GM21367 (cell line): ENCODE results near the gene MCTP1.

Experiments used
- ATAC-seq: cut with Tn5 transposase; IDR thresholded peaks from one replicate; pipeline ENCODE4 v1.9.1; 2021; ENCODE audit not compliant: unreplicated experiment

The MCTP1 gene

DNA sequence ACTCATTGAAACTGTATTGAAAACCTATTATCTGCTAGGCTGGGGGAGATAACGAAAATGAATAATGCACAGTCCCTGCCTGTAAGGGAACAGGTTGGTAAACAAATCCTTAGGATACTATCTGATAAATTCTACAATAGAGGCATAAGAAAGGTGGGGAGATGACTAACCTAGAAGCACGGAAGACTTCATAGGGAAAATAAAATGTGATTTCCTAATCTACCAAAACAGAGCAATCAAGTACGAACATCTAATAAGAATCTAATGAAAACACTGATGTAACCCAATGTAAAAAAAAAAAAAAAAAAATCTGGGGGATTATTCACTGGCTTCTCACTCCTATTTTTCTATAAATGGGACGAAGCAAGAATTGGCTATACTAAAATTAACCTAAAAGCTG, 542.0 kb downstream of the MCTP1 start:
- no peak for ATAC-seq

- ATAC-seq = no peak
These were observed 544.6 kb downstream of the MCTP1 start for GRCh38 chr5:94740286-94740685.

- ATAC-seq = no peak
These were observed 548.4 kb downstream of the MCTP1 start for GRCh38 chr5:94736498-94736897.

DNA sequence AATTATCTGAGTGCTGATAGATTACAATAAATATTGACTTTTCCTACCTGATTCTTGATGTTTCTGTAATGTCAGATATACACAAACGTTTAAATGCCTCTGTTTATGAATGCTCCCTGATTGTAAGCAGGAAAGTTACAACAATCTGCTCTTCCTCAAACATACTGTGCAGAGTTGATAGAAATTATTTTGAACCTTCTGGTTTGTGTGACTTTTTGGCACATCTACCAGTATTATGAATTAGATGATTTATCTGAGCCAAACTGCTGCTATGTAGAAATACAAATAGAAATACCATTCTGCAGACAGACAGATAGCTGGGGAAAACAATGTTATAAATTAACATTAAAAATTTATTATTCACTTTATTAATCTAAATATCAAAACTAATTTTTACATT, 553.4 kb downstream of the MCTP1 start:
- no peak for ATAC-seq

DNA sequence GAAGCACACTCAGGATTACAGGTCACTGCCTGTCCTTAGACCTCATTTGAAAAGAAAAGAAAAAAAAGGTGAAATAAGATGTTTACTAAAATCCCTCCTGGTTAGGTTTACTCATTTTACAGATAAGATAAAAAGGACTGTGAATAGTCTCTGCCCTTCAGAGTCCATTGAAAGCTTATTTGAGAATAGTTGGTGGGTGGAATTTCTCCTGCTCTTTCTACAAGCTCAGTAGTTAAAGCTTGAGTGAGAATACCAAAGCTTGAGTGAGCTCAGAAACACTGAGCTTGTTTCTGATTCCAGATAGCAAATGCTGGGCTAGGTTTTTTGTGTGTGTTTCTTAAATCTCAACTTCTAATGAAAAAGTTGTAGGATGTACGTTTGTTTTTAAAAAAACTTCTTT, 559.8 kb downstream of the MCTP1 start:
- no peak for ATAC-seq

DNA sequence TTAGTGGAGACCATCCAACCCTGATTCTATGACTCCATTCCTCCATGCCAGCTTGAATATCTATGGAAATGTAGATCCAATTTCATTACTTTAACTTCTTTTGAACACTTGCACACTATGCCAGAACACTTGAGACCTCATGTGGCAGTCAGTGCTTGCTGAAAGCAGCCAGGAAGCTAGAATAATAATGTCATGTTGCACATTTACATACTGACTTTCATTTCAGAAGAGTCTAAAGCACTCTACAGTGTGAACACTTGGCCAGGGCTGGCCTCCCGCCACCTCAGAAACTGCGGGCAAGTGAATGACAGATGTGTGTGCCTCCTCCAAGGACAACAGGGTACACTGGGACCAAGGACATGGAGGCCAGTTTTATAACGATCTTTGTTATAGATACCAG, 569.1 kb downstream of the MCTP1 start:
- no peak for ATAC-seq

- no peak for ATAC-seq
These were observed 573.1 kb downstream of the MCTP1 start for GRCh38 chr5:94711785-94712184.

GRCh38 chr5:94709277-94709676, 575.6 kb downstream of the MCTP1 start:
- no peak for ATAC-seq

DNA sequence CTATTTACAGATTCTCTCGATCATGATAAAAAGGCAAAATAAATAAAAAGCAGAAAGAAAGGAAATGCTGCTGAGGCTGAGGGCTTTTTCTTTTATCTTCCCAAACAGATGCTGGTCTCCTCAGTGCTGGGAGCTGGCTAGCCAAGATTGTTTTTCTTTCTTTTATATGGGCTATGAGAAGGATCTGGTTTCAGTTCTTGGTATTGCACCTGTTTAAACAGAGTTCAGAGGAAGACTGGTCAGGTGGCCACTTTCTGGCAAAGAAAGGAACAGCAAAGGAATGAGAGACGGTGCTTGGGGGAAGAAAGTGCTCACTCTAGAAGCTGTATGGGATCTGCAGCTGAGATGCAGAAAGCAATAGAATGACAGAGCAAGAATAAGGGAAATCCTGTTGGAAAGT, 577.5 kb downstream of the MCTP1 start:
- no peak for ATAC-seq

DNA sequence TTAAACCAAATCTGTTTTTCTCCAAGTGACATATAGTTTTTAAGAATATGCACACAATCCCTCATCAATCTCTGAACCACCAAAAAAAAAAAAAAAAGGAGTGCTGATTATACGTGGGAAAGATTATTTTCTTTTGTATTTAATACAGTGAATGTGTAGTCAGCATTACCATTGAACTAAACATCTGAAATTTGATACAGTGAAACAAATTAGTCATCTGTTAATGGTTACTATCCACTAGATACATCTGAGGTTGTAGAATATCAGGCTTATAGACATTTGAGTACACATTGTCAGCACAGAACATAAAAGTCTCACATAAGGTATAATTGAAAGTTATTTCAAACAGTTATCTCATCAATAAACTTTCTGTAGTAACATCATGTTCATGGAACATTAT, 579.5 kb downstream of the MCTP1 start:
- no peak for ATAC-seq

GRCh38 chr5:94702729-94703128, 582.2 kb downstream of the MCTP1 start:
- ATAC-seq = peak; percentile 58

- ATAC-seq = peak; percentile 69
These were observed 584.3 kb downstream of the MCTP1 start for GRCh38 chr5:94700592-94700991.

DNA sequence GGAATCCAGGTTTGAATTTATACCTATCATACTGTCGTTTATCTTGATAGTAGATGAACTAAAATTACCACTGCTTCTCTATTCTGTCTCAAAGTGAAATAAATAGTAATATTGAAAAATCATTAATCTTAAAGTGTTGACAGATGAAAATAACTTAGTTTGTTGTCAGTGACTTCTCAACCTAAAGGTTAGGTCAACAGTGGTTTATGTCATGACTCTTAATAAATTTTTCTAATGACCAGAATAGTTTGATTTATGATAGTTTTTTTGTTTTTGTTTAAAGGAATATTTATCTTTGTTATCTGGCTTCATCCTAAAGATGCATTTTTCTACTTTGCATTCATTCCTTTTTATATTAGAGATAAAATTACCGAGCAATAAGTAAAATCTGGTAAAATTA, 585.3 kb downstream of the MCTP1 start:
- no peak for ATAC-seq

DNA sequence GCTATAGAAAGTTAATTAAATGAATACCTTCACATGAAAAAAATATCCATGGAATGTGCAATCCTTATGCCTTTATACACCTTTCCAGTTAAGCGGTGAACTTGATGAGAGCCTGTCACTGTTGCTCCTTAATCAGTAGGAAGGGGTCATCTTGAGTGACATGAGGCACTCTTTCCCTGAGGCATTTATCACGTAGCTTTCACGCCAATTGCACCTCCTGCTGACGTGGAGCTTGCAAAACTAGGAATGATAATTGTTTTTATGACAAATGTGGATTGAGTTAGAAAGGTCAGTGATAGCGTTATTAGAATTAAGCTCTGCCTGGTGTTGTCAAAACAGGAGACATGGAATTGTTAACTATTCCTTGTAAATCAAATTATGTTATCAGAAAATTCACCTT, 586.7 kb downstream of the MCTP1 start:
- ATAC-seq = no peak

DNA sequence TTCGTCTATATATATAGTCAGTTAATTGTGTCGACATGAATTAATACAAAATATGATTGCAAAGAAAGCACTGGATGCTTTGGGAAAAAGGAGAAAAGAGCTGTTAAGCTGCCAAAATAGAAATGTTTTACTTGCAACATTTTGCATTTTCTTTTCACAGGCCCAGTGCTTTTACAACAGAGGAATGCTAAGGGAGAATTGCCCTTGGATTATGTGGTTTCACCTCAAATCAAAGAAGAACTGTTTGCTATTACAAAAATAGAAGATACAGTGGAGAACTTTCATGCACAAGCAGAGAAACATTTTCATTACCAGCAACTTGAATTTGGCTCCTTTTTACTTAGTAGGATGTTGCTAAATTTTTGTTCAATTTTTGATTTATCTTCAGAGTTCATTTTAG, 590.2 kb downstream of the MCTP1 start:
- ATAC-seq = no peak

DNA sequence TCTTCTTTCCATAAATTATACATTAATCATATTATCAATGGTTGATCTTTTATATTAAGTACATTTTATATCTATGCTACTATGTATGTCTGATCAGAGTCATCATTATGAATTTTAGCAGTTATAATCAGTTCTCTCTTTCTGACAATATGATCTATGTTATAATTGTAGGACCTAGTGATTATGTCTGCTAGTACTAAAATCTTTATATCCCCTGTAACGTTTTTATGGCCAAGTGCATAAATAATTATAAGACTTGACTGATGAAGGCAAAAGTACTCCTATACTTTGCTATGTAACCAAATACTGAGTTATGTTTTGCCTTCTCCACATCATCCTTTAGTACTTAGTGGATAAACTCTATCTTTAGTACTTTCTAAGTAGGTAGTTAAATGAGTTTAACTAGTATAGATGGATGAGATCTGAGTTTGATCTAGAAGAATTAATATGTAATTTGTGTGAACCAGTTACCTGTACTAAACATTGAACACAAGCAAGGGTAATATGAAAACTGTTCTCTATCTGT, 591.0 kb downstream of the MCTP1 start:
- ATAC-seq = no peak

DNA sequence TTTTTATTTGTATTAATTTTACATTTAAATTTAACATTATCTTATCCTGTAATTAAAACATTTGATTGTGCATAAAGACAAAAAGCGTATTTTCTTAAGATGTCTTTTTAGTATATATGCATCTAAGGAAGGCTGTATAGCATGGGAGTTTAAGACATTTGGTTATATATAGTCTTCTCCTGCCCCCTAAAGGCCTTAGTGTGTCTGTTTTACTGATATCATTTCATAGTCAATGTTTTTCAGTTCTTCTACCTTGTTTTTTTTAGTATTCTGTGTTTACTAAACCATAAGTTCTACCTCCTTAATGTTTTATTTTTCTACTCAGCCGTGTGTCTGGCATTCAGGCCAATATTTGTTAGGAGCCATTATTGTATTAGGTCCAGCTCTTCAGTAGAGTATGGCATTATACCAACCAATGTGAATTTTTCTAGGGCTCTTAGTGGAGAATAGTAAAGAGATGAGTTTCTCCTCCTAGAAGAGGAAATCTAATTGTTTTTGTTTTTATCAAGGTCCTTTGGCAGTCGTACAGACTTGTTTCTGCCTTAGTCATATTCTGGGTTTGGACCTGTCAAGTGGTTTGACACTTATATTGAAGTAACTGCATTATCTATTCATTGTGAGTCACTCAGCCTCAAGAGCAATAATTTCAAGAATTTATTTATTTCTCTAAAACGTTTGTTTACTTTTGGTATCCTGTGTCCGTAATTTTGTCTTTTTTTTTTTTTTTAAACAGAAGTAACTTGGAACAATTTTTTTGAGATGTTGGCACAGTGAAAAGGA, 591.7 kb downstream of the MCTP1 start:
- peak; percentile 81 for ATAC-seq

- ATAC-seq = no peak
These were observed 592.3 kb downstream of the MCTP1 start for GRCh38 chr5:94692581-94692980.

- ATAC-seq = no peak
These were observed 592.9 kb downstream of the MCTP1 start for GRCh38 chr5:94691949-94692348.

GRCh38 chr5:94691291-94691690, 593.6 kb downstream of the MCTP1 start:
- no peak for ATAC-seq

GRCh38 chr5:94690778-94691177, 594.1 kb downstream of the MCTP1 start:
- ATAC-seq = no peak

DNA sequence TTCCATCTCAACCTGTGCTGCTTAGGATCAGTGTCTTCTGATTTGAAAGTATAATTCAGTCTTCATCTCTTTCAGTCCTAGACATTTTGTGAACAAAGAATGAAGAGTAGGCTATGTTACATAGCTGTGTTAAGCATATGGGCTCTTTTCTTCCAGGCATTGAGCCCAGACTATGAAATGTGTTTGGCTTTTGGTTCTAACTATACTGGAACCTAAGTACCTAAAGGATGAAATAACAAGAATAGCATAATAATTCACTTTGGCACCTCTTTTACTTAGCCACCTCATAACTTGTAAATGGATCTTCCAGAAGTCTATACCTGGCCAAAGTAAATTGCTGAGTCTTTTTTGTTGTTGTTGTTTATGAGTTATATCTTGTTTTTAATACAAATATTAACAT, 595.0 kb downstream of the MCTP1 start:
- no peak for ATAC-seq
